ENCODE data around the gene STIMATE. TPM values are rescaled to one million over a fixed set of nuclear protein-coding genes. Genes with fewer than 3 reads are reported as not detected.

The STIMATE gene
- total and polyA plus RNA-seq, 2 experiments from 2014 or later = 11.2 to 23.6 TPM

DNA sequence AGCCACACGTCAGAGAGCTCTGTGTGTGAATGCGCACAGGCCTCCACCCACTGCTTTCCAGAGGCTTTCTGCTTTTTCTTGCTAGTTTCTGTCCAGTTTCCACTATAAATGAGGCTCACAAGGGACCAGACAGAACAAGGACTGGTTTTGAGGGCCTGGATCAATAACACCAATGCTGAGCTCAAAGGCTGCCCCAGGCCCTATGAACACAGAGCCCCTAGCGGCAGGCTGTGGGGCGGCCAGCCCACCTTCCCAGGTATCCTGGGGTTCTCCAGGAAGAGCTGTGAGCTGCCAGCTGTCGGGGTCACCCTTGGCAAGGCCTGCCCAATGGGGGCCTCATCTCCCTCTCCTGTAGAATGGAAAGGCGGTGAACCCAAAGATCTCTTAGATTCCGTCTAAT lies 104.9 kb downstream of the STIMATE start:
- Mint-ChIP-seq H3K27me3 (ENCODE audit: insufficient read depth, low read depth, poor library complexity) (peaks cover 21% of the 10 kb centered on the region), H3K27ac (no peak overlapping the region), H3K9me3 (no peaks in the 10 kb centered on the region), H3K36me3 (ENCODE audit: low read depth) (no peaks in the 10 kb centered on the region; the same call in 2 of the 3 replicates), H3K4me3 (no peak overlapping the region), H3K4me1 (no peaks in the 10 kb centered on the region; the same call in 2 of the 3 replicates)
- Histone ChIP-seq H3K4me3 (no peak overlapping the region), H3K79me2 (replicated peaks; ENCODE audit: insufficient read depth) (no peaks in the 10 kb centered on the region), H3K27me3 (ENCODE audit: insufficient read depth) (no peaks in the 10 kb centered on the region), H3K9me2 (ENCODE audit: insufficient read depth) (no peaks in the 10 kb centered on the region), H4K20me1 (replicated peaks; ENCODE audit: insufficient read depth) (no peaks in the 10 kb centered on the region), H3K27ac (ENCODE audit: low read depth) (no peak overlapping the region), H3F3A (replicated peaks; ENCODE audit: low read depth) (no peaks in the 10 kb centered on the region), H3K36me3 (ENCODE audit: insufficient read depth) (no peaks in the 10 kb centered on the region), H2AFZ (peak overlapping the region; percentile 78; the same call in 1 of the 2 replicates), H3K4me1 (ENCODE audit: insufficient read depth) (no peaks in the 10 kb centered on the region), H3K4me2 (no peak overlapping the region)
- TF ChIP-seq, protein P1, sequence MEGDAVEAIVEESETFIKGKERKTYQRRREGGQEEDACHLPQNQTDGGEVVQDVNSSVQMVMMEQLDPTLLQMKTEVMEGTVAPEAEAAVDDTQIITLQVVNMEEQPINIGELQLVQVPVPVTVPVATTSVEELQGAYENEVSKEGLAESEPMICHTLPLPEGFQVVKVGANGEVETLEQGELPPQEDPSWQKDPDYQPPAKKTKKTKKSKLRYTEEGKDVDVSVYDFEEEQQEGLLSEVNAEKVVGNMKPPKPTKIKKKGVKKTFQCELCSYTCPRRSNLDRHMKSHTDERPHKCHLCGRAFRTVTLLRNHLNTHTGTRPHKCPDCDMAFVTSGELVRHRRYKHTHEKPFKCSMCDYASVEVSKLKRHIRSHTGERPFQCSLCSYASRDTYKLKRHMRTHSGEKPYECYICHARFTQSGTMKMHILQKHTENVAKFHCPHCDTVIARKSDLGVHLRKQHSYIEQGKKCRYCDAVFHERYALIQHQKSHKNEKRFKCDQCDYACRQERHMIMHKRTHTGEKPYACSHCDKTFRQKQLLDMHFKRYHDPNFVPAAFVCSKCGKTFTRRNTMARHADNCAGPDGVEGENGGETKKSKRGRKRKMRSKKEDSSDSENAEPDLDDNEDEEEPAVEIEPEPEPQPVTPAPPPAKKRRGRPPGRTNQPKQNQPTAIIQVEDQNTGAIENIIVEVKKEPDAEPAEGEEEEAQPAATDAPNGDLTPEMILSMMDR (conservative IDR thresholded peaks at IDR 0.05; ENCODE audit: low read depth in 2 of 2) = peak; percentile 56 to 65
- TF ChIP-seq EZH2 (IDR thresholded peaks at IDR 0.05; ENCODE audit: low read depth, unreplicated experiment) = no peak
- DNase-seq (ENCODE audit: low spot score) (peak; percentile 71), ATAC-seq (peak; percentile 91)

DNA sequence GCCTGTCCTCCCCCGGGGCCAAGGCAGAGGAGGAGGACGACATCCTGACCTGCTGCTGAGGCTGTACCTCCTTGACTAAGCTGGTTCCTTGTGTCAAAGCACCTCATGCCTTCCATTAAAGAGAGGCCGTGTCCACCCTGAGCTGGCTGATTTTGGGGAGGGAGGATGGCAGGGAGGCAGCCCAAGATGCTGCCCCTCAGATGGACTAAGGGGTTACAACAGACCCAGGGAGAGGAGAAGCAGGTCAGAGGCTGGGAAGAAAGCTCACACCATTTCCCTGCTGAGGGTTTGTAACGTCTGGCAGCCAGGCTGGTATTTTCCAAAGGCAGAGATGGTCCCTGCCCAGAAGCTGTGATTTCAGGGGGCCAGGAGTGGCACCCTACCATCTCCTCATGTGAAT lies 105.4 kb downstream of the STIMATE start:
- ATAC-seq = no peak
- no peak overlapping the region for H3K4me3 ChIP-seq
- H3K79me2 ChIP-seq (replicated peaks; ENCODE audit: insufficient read depth) = no peaks in the 10 kb centered on the region
- H3K4me1 Mint-ChIP-seq = no peaks in the 10 kb centered on the region; the same call in 2 of the 3 replicates
- no peak overlapping the region for H3K27ac ChIP-seq (ENCODE audit: low read depth)
- H3K4me3 Mint-ChIP-seq = no peak overlapping the region
- no peaks in the 10 kb centered on the region for H3K4me1 ChIP-seq (ENCODE audit: insufficient read depth)
- TF ChIP-seq EZH2 (IDR thresholded peaks at IDR 0.05; ENCODE audit: low read depth, unreplicated experiment) = no peak
- no peak for TF ChIP-seq POLR2AphosphoS5 (IDR thresholded peaks at IDR 0.05; ENCODE audit: low read depth)
- no peak for TF ChIP-seq JUNB (IDR thresholded peaks at IDR 0.05; ENCODE audit: unreplicated experiment)
- TF ChIP-seq ZNF331 (CRISPR knock-in tag; IDR thresholded peaks at IDR 0.05; ENCODE audit: low read depth) = no peak
- TF ChIP-seq, protein P2, sequence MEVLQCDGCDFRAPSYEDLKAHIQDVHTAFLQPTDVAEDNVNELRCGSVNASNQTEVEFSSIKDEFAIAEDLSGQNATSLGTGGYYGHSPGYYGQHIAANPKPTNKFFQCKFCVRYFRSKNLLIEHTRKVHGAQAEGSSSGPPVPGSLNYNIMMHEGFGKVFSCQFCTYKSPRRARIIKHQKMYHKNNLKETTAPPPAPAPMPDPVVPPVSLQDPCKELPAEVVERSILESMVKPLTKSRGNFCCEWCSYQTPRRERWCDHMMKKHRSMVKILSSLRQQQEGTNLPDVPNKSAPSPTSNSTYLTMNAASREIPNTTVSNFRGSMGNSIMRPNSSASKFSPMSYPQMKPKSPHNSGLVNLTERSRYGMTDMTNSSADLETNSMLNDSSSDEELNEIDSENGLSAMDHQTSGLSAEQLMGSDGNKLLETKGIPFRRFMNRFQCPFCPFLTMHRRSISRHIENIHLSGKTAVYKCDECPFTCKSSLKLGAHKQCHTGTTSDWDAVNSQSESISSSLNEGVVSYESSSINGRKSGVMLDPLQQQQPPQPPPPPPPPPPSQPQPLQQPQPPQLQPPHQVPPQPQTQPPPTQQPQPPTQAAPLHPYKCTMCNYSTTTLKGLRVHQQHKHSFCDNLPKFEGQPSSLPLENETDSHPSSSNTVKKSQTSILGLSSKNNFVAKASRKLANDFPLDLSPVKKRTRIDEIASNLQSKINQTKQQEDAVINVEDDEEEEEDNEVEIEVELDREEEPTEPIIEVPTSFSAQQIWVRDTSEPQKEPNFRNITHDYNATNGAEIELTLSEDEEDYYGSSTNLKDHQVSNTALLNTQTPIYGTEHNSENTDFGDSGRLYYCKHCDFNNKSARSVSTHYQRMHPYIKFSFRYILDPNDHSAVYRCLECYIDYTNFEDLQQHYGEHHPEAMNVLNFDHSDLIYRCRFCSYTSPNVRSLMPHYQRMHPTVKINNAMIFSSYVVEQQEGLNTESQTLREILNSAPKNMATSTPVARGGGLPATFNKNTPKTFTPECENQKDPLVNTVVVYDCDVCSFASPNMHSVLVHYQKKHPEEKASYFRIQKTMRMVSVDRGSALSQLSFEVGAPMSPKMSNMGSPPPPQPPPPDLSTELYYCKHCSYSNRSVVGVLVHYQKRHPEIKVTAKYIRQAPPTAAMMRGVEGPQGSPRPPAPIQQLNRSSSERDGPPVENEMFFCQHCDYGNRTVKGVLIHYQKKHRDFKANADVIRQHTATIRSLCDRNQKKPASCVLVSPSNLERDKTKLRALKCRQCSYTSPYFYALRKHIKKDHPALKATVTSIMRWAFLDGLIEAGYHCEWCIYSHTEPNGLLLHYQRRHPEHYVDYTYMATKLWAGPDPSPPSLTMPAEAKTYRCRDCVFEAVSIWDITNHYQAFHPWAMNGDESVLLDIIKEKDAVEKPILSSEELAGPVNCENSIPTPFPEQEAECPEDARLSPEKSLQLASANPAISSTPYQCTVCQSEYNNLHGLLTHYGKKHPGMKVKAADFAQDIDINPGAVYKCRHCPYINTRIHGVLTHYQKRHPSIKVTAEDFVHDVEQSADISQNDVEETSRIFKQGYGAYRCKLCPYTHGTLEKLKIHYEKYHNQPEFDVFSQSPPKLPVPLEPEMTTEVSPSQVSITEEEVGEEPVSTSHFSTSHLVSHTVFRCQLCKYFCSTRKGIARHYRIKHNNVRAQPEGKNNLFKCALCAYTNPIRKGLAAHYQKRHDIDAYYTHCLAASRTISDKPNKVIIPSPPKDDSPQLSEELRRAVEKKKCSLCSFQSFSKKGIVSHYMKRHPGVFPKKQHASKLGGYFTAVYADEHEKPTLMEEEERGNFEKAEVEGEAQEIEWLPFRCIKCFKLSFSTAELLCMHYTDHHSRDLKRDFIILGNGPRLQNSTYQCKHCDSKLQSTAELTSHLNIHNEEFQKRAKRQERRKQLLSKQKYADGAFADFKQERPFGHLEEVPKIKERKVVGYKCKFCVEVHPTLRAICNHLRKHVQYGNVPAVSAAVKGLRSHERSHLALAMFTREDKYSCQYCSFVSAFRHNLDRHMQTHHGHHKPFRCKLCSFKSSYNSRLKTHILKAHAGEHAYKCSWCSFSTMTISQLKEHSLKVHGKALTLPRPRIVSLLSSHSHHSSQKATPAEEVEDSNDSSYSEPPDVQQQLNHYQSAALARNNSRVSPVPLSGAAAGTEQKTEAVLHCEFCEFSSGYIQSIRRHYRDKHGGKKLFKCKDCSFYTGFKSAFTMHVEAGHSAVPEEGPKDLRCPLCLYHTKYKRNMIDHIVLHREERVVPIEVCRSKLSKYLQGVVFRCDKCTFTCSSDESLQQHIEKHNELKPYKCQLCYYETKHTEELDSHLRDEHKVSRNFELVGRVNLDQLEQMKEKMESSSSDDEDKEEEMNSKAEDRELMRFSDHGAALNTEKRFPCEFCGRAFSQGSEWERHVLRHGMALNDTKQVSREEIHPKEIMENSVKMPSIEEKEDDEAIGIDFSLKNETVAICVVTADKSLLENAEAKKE (CRISPR knock-in tag; IDR thresholded peaks at IDR 0.05) = no peak
- no peak for TF ChIP-seq NANOG (IDR thresholded peaks at IDR 0.05; ENCODE audit: borderline replicate concordance)
- no peak for TF ChIP-seq ZNF114 (CRISPR knock-in tag; IDR thresholded peaks at IDR 0.05)
- TF ChIP-seq, protein P1 (conservative IDR thresholded peaks at IDR 0.05; ENCODE audit: low read depth in 2 of 2) = no peak
- TF ChIP-seq, protein P3, sequence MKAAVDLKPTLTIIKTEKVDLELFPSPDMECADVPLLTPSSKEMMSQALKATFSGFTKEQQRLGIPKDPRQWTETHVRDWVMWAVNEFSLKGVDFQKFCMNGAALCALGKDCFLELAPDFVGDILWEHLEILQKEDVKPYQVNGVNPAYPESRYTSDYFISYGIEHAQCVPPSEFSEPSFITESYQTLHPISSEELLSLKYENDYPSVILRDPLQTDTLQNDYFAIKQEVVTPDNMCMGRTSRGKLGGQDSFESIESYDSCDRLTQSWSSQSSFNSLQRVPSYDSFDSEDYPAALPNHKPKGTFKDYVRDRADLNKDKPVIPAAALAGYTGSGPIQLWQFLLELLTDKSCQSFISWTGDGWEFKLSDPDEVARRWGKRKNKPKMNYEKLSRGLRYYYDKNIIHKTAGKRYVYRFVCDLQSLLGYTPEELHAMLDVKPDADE (IDR thresholded peaks at IDR 0.05) = no peak
- TF ChIP-seq CREB1 (CRISPR knock-in tag; IDR thresholded peaks at IDR 0.05; ENCODE audit: low read depth) = no peak
- no peaks in the 10 kb centered on the region for H3K9me3 Mint-ChIP-seq
- no peaks in the 10 kb centered on the region for H3F3A ChIP-seq (replicated peaks; ENCODE audit: low read depth)
- H3K27ac Mint-ChIP-seq = no peak overlapping the region
- no peak overlapping the region; the same call in 1 of the 2 replicates for H2AFZ ChIP-seq
- no peaks in the 10 kb centered on the region for H3K27me3 ChIP-seq (ENCODE audit: insufficient read depth)
- no peaks in the 10 kb centered on the region; the same call in 2 of the 3 replicates for H3K36me3 Mint-ChIP-seq (ENCODE audit: low read depth)
- no peaks in the 10 kb centered on the region for H3K36me3 ChIP-seq (ENCODE audit: insufficient read depth)
- H3K27me3 Mint-ChIP-seq (ENCODE audit: insufficient read depth, low read depth, poor library complexity) = peaks cover 23% of the 10 kb centered on the region
- no peaks in the 10 kb centered on the region for H4K20me1 ChIP-seq (replicated peaks; ENCODE audit: insufficient read depth)
- no peaks in the 10 kb centered on the region for H3K9me2 ChIP-seq (ENCODE audit: insufficient read depth)
- H3K4me2 ChIP-seq = no peak overlapping the region
- no peak for DNase-seq (ENCODE audit: low spot score)

Measured in GM23338 (cell line).